ENCODE measurements around the gene PNMA5.
"Not testable (repeated sequence)": the region's sequence is repeated elsewhere in the genome, so short reads cannot be mapped to it uniquely, and the experiment has no call there.

PNMA5 gene

GRCh38 chrX:153004780-153005179 lies 10.9 kb upstream of the PNMA5 start:
- TF ChIP-seq ZFX (IDR thresholded peaks at IDR 0.05): no peak

GRCh38 chrX:153003981-153004380 lies 10.1 kb upstream of the PNMA5 start:
- TF ChIP-seq CTCF (conservative IDR thresholded peaks at IDR 0.05) (no peak), ZFX (IDR thresholded peaks at IDR 0.05) (no peak)
- H3K27ac ChIP-seq: no peak overlapping the region

More at GRCh38 chrX:153004780-153005179, 10.9 kb upstream of the PNMA5 start:
- H3K27ac ChIP-seq: no peak overlapping the region

GRCh38 chrX:153002182-153002581 lies 8.3 kb upstream of the PNMA5 start:
- H3K27ac ChIP-seq: not testable (repeated sequence)

GRCh38 chrX:152997337-152997736 lies 3.4 kb upstream of the PNMA5 start:
- H3K27ac ChIP-seq: no peak overlapping the region
- TF ChIP-seq CTCF (conservative IDR thresholded peaks at IDR 0.05) (no peak), ZFX (IDR thresholded peaks at IDR 0.05) (no peak)

GRCh38 chrX:152992115-152992514 lies 1.8 kb downstream of the PNMA5 start:
- no peak overlapping the region for H3K27ac ChIP-seq
- TF ChIP-seq CTCF (conservative IDR thresholded peaks at IDR 0.05): no peak
- TF ChIP-seq ZFX (IDR thresholded peaks at IDR 0.05): no peak

- TF ChIP-seq ZFX (IDR thresholded peaks at IDR 0.05) (no peak), CTCF (conservative IDR thresholded peaks at IDR 0.05) (no peak)
- H3K27ac ChIP-seq: no peak overlapping the region
Measured at GRCh38 chrX:152991123-152991522, 2.8 kb downstream of the PNMA5 start.

GRCh38 chrX:152989292-152989658 lies 4.6 kb downstream of the PNMA5 start:
- no peak for TF ChIP-seq CTCF (conservative IDR thresholded peaks at IDR 0.05)
- H3K27ac ChIP-seq: no peak overlapping the region

- no peak for TF ChIP-seq CTCF (conservative IDR thresholded peaks at IDR 0.05)
- no peak for TF ChIP-seq ZFX (IDR thresholded peaks at IDR 0.05)
- no peak overlapping the region for H3K27ac ChIP-seq
Measured at GRCh38 chrX:152988536-152989291, 5.2 kb downstream of the PNMA5 start.
